Neuronal stem cell (in vitro differentiated cells): ENCODE data around the gene TET3.

Experiments used
- DNase-seq: peaks from one replicate; pipeline ENCODE4 v3.0.0-alpha.2; 2013; ENCODE audit warnings: low spot score
- H2AFZ ChIP-seq: one replicate; pipeline ENCODE4 v1.6.1; 2013; ENCODE audit warnings: mild to moderate bottlenecking, low read length, inconsistent platforms
- H2AK5ac ChIP-seq: 2 replicates; pipeline ENCODE4 v1.6.1; 2013; ENCODE audit warnings: low read depth, mild to moderate bottlenecking, inconsistent platforms, low read length, moderate library complexity, mixed read lengths
- H2BK120ac ChIP-seq: 2 replicates; pipeline ENCODE4 v1.6.1; 2013; ENCODE audit warnings: low read depth, mild to moderate bottlenecking, inconsistent platforms, low read length, moderate library complexity, mixed read lengths
- H2BK12ac ChIP-seq: one replicate; pipeline ENCODE4 v1.6.1; 2013; ENCODE audit warnings: low read length, inconsistent platforms
- H2BK15ac ChIP-seq: 2 replicates; pipeline ENCODE4 v1.6.1; 2013; ENCODE audit warnings: mild to moderate bottlenecking, low read length, inconsistent platforms, mixed read lengths
- H2BK5ac ChIP-seq: one replicate; pipeline ENCODE4 v1.6.1; 2013; ENCODE audit warnings: inconsistent platforms, mild to moderate bottlenecking, low read length, moderate library complexity
- H3K14ac ChIP-seq: one replicate; pipeline ENCODE4 v1.6.1; 2013; ENCODE audit warnings: low read length, inconsistent platforms
- H3K18ac ChIP-seq: 2 replicates; pipeline ENCODE4 v1.6.1; 2013; ENCODE audit warnings: low read length, inconsistent platforms
- H3K23ac ChIP-seq: 2 replicates; pipeline ENCODE4 v1.6.1; 2013; ENCODE audit warnings: low read depth, mild to moderate bottlenecking, mixed read lengths, low read length, inconsistent platforms; ENCODE audit not compliant: poor library complexity
- H3K27ac ChIP-seq: replicated peaks from 3 replicates; pipeline ENCODE4 v1.5.1; 2013; ENCODE audit warnings: low read length, inconsistent platforms
- H3K27me3 ChIP-seq, 3 experiments: 2 replicates each; pipeline ENCODE4 v1.6.1; 2013; ENCODE audit warnings: low read length in 3 of 3, mild to moderate bottlenecking in 2 of 3, inconsistent platforms in 1 of 3, low read depth in 1 of 3, mixed read lengths in 1 of 3, moderate library complexity in 1 of 3; ENCODE audit not compliant: control insufficient read depth in 3 of 3, insufficient read depth in 3 of 3
- H3K36me3 ChIP-seq, 2 donors: replicated peaks in 1 of 2; 2 replicates each; pipeline ENCODE4 v1.6.1; 2013; ENCODE audit warnings: low read length in 2 of 2; ENCODE audit not compliant: control insufficient read depth in 2 of 2, insufficient read depth in 2 of 2
- H3K4ac ChIP-seq: 2 replicates; pipeline ENCODE4 v1.6.1; 2013; ENCODE audit warnings: inconsistent platforms, mild to moderate bottlenecking, low read length, moderate library complexity
- H3K4me1 ChIP-seq, 2 donors: 1 replicate in 1 of 2; 2 replicates in 1 of 2; pipeline ENCODE4 v1.6.1; 2013; ENCODE audit warnings: low read length in 2 of 2, low read depth in 1 of 2; ENCODE audit not compliant: control insufficient read depth in 2 of 2, insufficient read depth in 1 of 2
- H3K4me2 ChIP-seq: one replicate; pipeline ENCODE4 v1.6.1; 2013; ENCODE audit warnings: mild to moderate bottlenecking, low read length, inconsistent platforms; ENCODE audit not compliant: insufficient read depth, poor library complexity, severe bottlenecking
- H3K4me3 ChIP-seq, 2 donors: 2 replicates each; pipeline ENCODE4 v1.5.1; 2013; ENCODE audit warnings: low read length in 2 of 2, mild to moderate bottlenecking in 2 of 2, inconsistent platforms in 1 of 2, moderate library complexity in 1 of 2
- H3K79me1 ChIP-seq: one replicate; pipeline ENCODE4 v1.6.1; 2013; ENCODE audit warnings: low read depth, mild to moderate bottlenecking, inconsistent platforms, low read length, moderate library complexity
- H3K9ac ChIP-seq: one replicate; pipeline ENCODE4 v1.6.1; 2013; ENCODE audit warnings: mild to moderate bottlenecking, low read depth, low read length, inconsistent platforms; ENCODE audit not compliant: poor library complexity
- H3K9me3 ChIP-seq, 2 donors: replicated peaks in 1 of 2; 2 replicates each; pipeline versions ENCODE3 to v1.6.1; 2013; ENCODE audit warnings: low read length in 2 of 2, mild to moderate bottlenecking in 2 of 2, inconsistent platforms in 1 of 2, low read depth in 1 of 2, mixed read lengths in 1 of 2, moderate library complexity in 1 of 2; ENCODE audit not compliant: control insufficient read depth in 2 of 2, insufficient read depth in 1 of 2
- H4K8ac ChIP-seq: one replicate; pipeline ENCODE4 v1.6.1; 2013; ENCODE audit warnings: low read depth, mild to moderate bottlenecking, inconsistent platforms, low read length, moderate library complexity
- H4K91ac ChIP-seq: one replicate; pipeline ENCODE4 v1.6.1; 2013; ENCODE audit warnings: low read length, low read depth, mild to moderate bottlenecking, inconsistent platforms; ENCODE audit not compliant: poor library complexity
- WGBS, 2 donors: extraction: QIAGEN DNeasy Blood & Tissue Kit; methylation state at CpG; one replicate each; pipeline ENCODE4 v1.1.7; 2013; ENCODE audit warnings: missing lambda C conversion rate in 2 of 2, mixed read lengths in 1 of 2; ENCODE audit not compliant: insufficient read length in 2 of 2, insufficient replicate concordance in 1 of 2; ENCODE audit errors: extremely low coverage in 2 of 2; 5-methylcytosine and 5-hydroxymethylcytosine counted together

The TET3 gene

DNA sequence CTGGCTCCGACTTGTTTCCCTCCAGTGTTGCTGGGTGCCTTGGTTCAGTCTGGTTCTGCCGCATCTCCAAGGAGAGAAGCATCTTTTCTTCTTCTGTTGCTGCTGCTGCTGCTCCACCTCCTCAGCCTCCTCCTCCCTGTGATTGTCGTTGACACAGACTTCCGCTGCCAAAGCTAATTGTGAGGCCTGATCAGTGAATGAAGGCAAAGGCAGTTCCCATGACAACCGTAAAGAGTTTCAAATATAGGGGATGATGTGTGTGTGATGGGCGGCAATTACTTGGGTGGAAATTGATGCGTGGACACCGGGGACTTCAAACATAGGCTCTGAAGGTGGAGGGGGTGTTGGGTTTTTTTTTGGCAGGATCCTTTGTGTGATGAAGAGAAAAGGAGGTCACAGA lies 13.7 kb downstream of the TET3 start:
- WGBS, 2 donors: no CpG with 5 or more reads among the region's 8 CpGs
- no peaks in the 10 kb centered on the region for H3K9me3 ChIP-seq
- H3K79me1 ChIP-seq: peaks cover 2% of the 10 kb centered on the region
- peaks cover 0 to 14% of the 10 kb centered on the region in 2 donors for H3K36me3 ChIP-seq
- no peak overlapping the region for H4K91ac ChIP-seq
- H3K4me3 ChIP-seq: no peak overlapping the region
- H2AFZ ChIP-seq: no peak overlapping the region
- H3K27me3 ChIP-seq: peaks cover 0 to 2% (median 0%) of the 10 kb centered on the region in 3 experiments
- H3K14ac ChIP-seq: no peak overlapping the region
- H3K23ac ChIP-seq: no peak overlapping the region
- H2BK12ac ChIP-seq: no peak overlapping the region
- no peak for DNase-seq
- no peak overlapping the region for H3K4me2 ChIP-seq
- no peak overlapping the region for H2BK15ac ChIP-seq
- no peak overlapping the region for H2BK120ac ChIP-seq
- H3K4me1 ChIP-seq: peaks cover 32 to 52% of the 10 kb centered on the region in 2 donors
- H4K8ac ChIP-seq: no peak overlapping the region
- H3K4ac ChIP-seq: no peak overlapping the region
- H3K27ac ChIP-seq: no peak overlapping the region
- no peak overlapping the region for H2AK5ac ChIP-seq
- H2BK5ac ChIP-seq: no peak overlapping the region
- H3K9ac ChIP-seq: no peak overlapping the region
- H3K18ac ChIP-seq: no peak overlapping the region

DNA sequence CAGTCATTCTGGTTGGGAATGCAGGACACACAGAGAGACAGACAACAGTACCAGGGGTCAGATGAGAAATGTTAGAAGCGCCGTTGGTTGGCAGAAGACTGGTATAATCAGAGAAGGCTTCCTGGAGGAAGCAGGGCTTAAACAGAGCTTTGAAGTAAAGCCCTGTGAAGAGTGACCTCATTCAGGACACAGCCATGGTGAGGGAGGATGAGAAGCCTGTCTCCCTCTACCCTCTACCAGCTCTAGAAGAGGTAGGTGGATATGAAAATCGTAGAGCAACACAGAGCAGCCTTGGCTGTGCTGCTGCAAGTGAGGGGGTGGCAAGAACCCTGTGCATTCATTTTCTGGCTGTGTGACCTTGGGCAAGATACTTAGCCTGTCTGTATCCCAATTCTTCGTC lies 14.2 kb downstream of the TET3 start:
- Histone ChIP-seq H3K9ac (no peak overlapping the region), H2BK5ac (no peak overlapping the region), H3K4me1 (peaks cover 35 to 54% of the 10 kb centered on the region in 2 donors), H3K23ac (no peak overlapping the region), H2BK15ac (no peak overlapping the region), H3K4me2 (no peak overlapping the region), H3K27ac (no peak overlapping the region), H3K36me3 (peaks cover 0 to 9% of the 10 kb centered on the region in 2 donors), H3K79me1 (peaks cover 2% of the 10 kb centered on the region), H2AK5ac (no peak overlapping the region), H2BK120ac (no peak overlapping the region), H3K18ac (no peak overlapping the region), H3K4me3 (no peak overlapping the region), H3K27me3 (peaks cover 0 to 2% (median 0%) of the 10 kb centered on the region in 3 experiments), H4K8ac (no peak overlapping the region), H4K91ac (no peak overlapping the region), H2BK12ac (no peak overlapping the region), H3K4ac (no peak overlapping the region), H2AFZ (no peak overlapping the region), H3K9me3 (no peaks in the 10 kb centered on the region), H3K14ac (no peak overlapping the region)
- DNase-seq: no peak
- no CpG with 5 or more reads among the region's 4 CpGs for WGBS, 2 donors

DNA sequence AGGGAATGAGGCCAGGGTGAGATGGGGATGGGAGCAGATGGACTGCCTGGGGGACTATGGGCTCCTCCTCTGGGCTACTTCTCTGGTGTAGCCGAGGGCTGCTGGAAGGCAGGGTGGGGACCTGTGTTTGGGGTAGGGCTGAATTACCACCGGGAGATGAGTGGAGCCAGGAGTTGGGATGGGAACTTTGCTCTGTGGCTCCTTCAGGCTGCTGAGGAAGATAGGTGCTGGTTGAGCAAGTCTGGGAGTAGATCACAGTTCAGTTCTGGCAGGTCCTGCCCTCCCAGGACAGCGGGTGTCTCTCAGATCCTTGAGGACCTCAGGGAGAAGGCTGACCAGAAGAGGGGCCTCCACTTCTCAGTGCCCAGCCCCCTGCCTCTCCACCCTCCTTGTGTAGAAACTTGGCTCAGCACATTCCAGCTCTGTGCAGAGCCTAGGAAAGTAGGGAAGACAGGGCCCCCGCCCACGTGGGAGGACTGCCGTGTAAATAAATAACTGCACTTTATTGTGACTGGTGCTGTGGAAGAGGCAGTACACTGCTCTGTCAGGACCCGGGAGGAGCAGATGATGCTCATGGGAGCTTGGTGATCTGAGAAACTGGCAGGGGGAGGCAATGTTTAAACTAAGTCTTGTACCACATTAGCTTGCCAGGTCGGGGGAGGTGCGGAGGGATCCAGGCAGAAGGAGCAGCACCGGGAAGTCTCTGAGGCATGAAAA lies 15.3 kb downstream of the TET3 start:
- Histone ChIP-seq H3K18ac (peak overlapping the region; percentile 81), H3K9me3 (no peaks in the 10 kb centered on the region), H3K23ac (no peak overlapping the region), H4K8ac (no peak overlapping the region), H3K4me1 (peaks cover 45 to 60% of the 10 kb centered on the region in 2 donors), H3K4me3 (no peak overlapping the region), H2AFZ (no peak overlapping the region), H3K9ac (peak overlapping the region; percentile 50), H3K27ac (no peak overlapping the region), H3K79me1 (peaks cover 4% of the 10 kb centered on the region), H3K4ac (no peak overlapping the region), H3K27me3 (peaks cover 0 to 11% (median 0%) of the 10 kb centered on the region in 3 experiments), H3K4me2 (no peak overlapping the region), H4K91ac (no peak overlapping the region), H2BK5ac (peak overlapping the region; percentile 21), H3K14ac (peak overlapping the region; percentile 27), H2BK12ac (no peak overlapping the region), H2BK15ac (peak overlapping the region; percentile 51), H2BK120ac (no peak overlapping the region), H3K36me3 (peaks cover 0 to 17% of the 10 kb centered on the region in 2 donors), H2AK5ac (peak overlapping the region; percentile 83)
- no CpG with 5 or more reads among the region's 10 CpGs for WGBS, 2 donors
- DNase-seq: no peak

DNA sequence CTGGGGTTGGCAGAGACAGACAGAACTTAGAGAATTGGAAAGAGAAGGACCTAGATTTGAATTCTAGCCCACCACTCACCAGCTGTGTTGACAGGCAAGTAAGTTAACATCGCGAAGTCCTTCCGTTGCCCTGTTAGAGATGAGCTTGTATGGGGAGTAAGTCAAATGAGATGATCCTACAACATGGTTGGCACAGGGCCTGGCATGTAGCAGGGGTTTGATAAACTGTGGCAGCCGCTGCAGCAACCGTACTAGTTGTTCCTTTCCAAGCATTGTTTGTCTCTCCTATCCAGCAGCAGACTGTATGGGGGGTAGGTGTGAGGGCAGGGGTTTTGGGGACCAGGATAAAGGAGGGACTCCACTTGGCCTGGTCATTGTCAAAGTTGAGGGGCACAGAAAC lies 16.0 kb downstream of the TET3 start:
- Histone ChIP-seq H2AFZ (no peak overlapping the region), H2BK5ac (no peak overlapping the region), H4K8ac (no peak overlapping the region), H3K27ac (no peak overlapping the region), H2AK5ac (no peak overlapping the region), H3K4me1 (peaks cover 45 to 60% of the 10 kb centered on the region in 2 donors), H3K9me3 (no peaks in the 10 kb centered on the region), H3K9ac (no peak overlapping the region), H2BK12ac (no peak overlapping the region), H3K4me2 (no peak overlapping the region), H3K18ac (peak overlapping the region; percentile 22), H3K4ac (no peak overlapping the region), H3K23ac (no peak overlapping the region), H2BK120ac (no peak overlapping the region), H2BK15ac (no peak overlapping the region), H3K4me3 (no peak overlapping the region), H3K14ac (no peak overlapping the region), H3K79me1 (peaks cover 6% of the 10 kb centered on the region), H3K36me3 (peaks cover 0 to 21% of the 10 kb centered on the region in 2 donors), H3K27me3 (peaks cover 0 to 16% (median 0%) of the 10 kb centered on the region in 3 experiments), H4K91ac (no peak overlapping the region)
- DNase-seq: no peak
- WGBS, 2 donors: no CpG with 5 or more reads among the region's 5 CpGs
